Measurements from ENCODE around the gene HIPK2. TPM values are rescaled to one million over a fixed set of nuclear protein-coding genes. Genes with fewer than 3 reads are reported as not detected.

The HIPK2 gene
- total RNA-seq, 1 donor from 2014 or later = 47.2 TPM

DNA sequence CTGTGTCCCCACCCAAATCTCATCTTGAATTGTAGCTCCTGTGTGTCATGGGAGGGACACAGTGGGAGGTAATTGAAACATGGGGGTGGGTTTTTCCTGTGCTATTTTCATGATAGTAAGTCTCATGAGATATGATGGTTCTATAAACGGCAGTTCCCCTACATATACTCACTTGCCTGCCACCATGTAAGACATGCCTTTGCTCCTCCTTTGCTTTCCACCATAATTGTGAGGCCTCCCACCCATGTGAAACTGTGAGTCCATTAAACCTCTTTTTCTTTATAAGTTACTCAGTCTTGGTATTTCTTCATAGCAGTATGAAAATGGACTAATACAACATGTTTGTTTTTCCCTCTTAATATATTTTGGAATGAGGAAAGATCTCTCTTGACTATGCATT, 26.8 kb upstream of the HIPK2 start:
- TF ChIP-seq, protein P1, sequence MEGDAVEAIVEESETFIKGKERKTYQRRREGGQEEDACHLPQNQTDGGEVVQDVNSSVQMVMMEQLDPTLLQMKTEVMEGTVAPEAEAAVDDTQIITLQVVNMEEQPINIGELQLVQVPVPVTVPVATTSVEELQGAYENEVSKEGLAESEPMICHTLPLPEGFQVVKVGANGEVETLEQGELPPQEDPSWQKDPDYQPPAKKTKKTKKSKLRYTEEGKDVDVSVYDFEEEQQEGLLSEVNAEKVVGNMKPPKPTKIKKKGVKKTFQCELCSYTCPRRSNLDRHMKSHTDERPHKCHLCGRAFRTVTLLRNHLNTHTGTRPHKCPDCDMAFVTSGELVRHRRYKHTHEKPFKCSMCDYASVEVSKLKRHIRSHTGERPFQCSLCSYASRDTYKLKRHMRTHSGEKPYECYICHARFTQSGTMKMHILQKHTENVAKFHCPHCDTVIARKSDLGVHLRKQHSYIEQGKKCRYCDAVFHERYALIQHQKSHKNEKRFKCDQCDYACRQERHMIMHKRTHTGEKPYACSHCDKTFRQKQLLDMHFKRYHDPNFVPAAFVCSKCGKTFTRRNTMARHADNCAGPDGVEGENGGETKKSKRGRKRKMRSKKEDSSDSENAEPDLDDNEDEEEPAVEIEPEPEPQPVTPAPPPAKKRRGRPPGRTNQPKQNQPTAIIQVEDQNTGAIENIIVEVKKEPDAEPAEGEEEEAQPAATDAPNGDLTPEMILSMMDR (IDR thresholded peaks at IDR 0.05; ENCODE audit: unreplicated experiment) = no peak
- H3K36me3 Mint-ChIP-seq (ENCODE audit: low read depth, unreplicated experiment) = peaks cover 10% of the 10 kb centered on the region
- no peaks in the 10 kb centered on the region for H3K9me3 Mint-ChIP-seq (ENCODE audit: unreplicated experiment)
- DNase-seq (ENCODE audit: low spot score) = no peak
- H3K4me3 Mint-ChIP-seq (ENCODE audit: unreplicated experiment) = no peak overlapping the region
- H3K27ac Mint-ChIP-seq (ENCODE audit: unreplicated experiment) = no peak overlapping the region
- H3K27me3 Mint-ChIP-seq (ENCODE audit: unreplicated experiment) = no peaks in the 10 kb centered on the region
- H3K4me1 Mint-ChIP-seq (ENCODE audit: unreplicated experiment) = no peaks in the 10 kb centered on the region

DNA sequence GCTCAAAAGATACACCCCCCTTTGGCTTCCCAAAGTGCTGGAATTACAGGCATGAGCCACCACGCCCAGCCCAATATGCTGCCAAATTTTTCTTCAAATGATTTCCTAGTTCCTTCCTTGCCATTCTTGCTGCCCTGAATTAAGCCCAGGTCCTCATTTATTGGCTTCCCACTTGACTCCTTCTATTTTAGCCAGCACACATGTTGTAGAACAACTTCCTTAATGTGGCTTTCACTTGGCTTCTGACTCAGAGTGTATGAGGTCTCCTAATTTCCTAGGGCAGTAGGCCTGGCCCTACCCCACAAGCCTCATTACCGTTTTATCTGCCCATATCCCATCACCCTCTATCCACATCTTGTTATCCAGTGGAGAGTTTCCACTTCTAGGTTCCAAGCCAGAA, 21.8 kb upstream of the HIPK2 start:
- DNase-seq (ENCODE audit: low spot score) = no peak
- H3K36me3 Mint-ChIP-seq (ENCODE audit: low read depth, unreplicated experiment) = peaks cover 5% of the 10 kb centered on the region
- peaks cover 6% of the 10 kb centered on the region for H3K4me1 Mint-ChIP-seq (ENCODE audit: unreplicated experiment)
- H3K27ac Mint-ChIP-seq (ENCODE audit: unreplicated experiment) = no peak overlapping the region
- no peaks in the 10 kb centered on the region for H3K9me3 Mint-ChIP-seq (ENCODE audit: unreplicated experiment)
- TF ChIP-seq, protein P1 (IDR thresholded peaks at IDR 0.05; ENCODE audit: unreplicated experiment) = no peak
- no peaks in the 10 kb centered on the region for H3K27me3 Mint-ChIP-seq (ENCODE audit: unreplicated experiment)
- no peak overlapping the region for H3K4me3 Mint-ChIP-seq (ENCODE audit: unreplicated experiment)

DNA sequence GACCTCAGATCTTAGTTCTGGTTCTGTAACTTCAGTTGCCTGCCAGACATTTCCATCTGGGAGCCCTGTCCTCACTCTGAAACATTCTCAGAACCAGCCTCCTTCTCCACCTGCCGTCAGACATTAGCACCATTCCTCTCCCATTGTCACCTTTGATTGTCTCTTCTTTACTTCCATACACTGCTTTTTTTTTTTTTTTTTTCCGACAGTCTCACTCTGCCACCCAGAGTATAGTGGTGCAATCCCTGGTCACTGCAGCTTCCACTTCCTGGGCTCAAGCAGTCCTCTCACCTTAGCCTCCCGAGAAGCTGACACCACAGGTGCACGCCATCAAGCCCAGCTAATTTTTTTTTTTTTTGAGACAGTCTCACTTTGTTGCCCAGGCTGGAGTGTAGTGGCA, 21.1 kb upstream of the HIPK2 start:
- H3K27me3 Mint-ChIP-seq (ENCODE audit: unreplicated experiment) = no peaks in the 10 kb centered on the region
- H3K9me3 Mint-ChIP-seq (ENCODE audit: unreplicated experiment) = no peaks in the 10 kb centered on the region
- TF ChIP-seq, protein P1 (IDR thresholded peaks at IDR 0.05; ENCODE audit: unreplicated experiment) = no peak
- no peak overlapping the region for H3K4me3 Mint-ChIP-seq (ENCODE audit: unreplicated experiment)
- no peak for DNase-seq (ENCODE audit: low spot score)
- H3K27ac Mint-ChIP-seq (ENCODE audit: unreplicated experiment) = no peak overlapping the region
- peaks cover 6% of the 10 kb centered on the region for H3K4me1 Mint-ChIP-seq (ENCODE audit: unreplicated experiment)
- H3K36me3 Mint-ChIP-seq (ENCODE audit: low read depth, unreplicated experiment) = peaks cover 5% of the 10 kb centered on the region

DNA sequence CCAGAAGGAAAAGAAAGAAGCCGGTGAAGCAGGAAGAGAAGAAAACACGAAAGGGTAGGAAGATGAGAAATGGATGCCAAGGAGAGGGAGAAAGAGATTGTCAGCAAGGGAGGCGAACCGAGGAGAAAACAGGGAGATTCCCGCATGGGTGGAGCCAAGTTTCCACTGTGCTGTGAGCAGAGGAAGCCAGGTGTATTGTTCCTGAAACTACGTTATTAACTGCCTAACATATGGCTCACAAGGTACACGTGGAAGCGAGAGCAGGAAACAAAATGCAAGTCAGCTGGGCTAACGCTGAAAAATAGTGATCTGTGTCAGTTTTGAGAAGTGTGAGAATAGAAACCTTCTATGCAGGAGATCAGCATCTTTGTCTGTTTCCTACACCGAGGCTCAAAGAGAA, 20.4 kb upstream of the HIPK2 start:
- peaks cover 6% of the 10 kb centered on the region for H3K4me1 Mint-ChIP-seq (ENCODE audit: unreplicated experiment)
- TF ChIP-seq, protein P1 (IDR thresholded peaks at IDR 0.05; ENCODE audit: unreplicated experiment) = no peak
- no peaks in the 10 kb centered on the region for H3K9me3 Mint-ChIP-seq (ENCODE audit: unreplicated experiment)
- H3K36me3 Mint-ChIP-seq (ENCODE audit: low read depth, unreplicated experiment) = peaks cover 5% of the 10 kb centered on the region
- no peak overlapping the region for H3K27ac Mint-ChIP-seq (ENCODE audit: unreplicated experiment)
- no peak overlapping the region for H3K4me3 Mint-ChIP-seq (ENCODE audit: unreplicated experiment)
- DNase-seq (ENCODE audit: low spot score) = no peak
- no peaks in the 10 kb centered on the region for H3K27me3 Mint-ChIP-seq (ENCODE audit: unreplicated experiment)

DNA sequence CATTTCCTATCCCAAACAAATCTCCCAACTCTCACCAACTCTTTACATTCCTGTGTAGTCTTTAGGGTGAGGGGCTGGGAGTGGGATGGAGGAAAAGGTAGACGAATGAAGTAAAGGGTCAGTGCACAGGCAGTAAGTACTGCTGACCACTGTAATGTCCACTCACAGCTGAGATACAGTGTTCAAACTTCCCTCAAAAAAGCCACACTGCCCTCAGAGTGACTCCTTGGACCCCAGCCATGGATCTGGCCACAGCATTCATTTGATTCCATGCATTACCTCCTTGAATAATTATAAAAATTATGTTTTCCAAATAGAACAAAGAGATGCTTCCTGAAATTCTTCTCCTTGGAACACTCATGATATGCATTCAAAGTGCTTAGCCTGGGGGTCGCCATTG, 19.8 kb upstream of the HIPK2 start:
- peaks cover 6% of the 10 kb centered on the region for H3K4me1 Mint-ChIP-seq (ENCODE audit: unreplicated experiment)
- no peak for DNase-seq (ENCODE audit: low spot score)
- H3K36me3 Mint-ChIP-seq (ENCODE audit: low read depth, unreplicated experiment) = peaks cover 2% of the 10 kb centered on the region
- H3K27ac Mint-ChIP-seq (ENCODE audit: unreplicated experiment) = no peak overlapping the region
- H3K27me3 Mint-ChIP-seq (ENCODE audit: unreplicated experiment) = no peaks in the 10 kb centered on the region
- H3K9me3 Mint-ChIP-seq (ENCODE audit: unreplicated experiment) = no peaks in the 10 kb centered on the region
- TF ChIP-seq, protein P1 (IDR thresholded peaks at IDR 0.05; ENCODE audit: unreplicated experiment) = no peak
- H3K4me3 Mint-ChIP-seq (ENCODE audit: unreplicated experiment) = no peak overlapping the region

Data from endothelial cell (in vitro differentiated cells).